ENCODE data around the gene UBR7. TPM values are rescaled to one million over a fixed set of nuclear protein-coding genes. Genes with fewer than 3 reads are reported as not detected.

Gene UBR7
- total RNA-seq (2022; extraction: Qiagen RNA extraction; ENCODE audit: low read depth), result 24.8 to 38.3 TPM (median 27.8 TPM) in 5 replicates

GRCh38 chr14:93206793-93207467, at the start of gene UBR7, which contains the start of gene GON7:
UBR7 (plus strand) TSS chr14:93207256; CDS start chr14:93207292, 36 bp downstream.
GON7 (minus strand) TSS chr14:93207065; CDS start chr14:93207037, 28 bp downstream.

GRCh38 chr14:93184391-93185348, 22.4 kb upstream of the UBR7 start, which contains the start of the genes LYSET and MOAP1:
LYSET (plus strand) TSS chr14:93185317; CDS start chr14:93185406, 89 bp downstream.
MOAP1 (minus strand) TSS chr14:93184897; CDS start chr14:93184242, 655 bp downstream.

Other genes starting within 250 kb of the UBR7 start
- gene ITPK1, start 91.3 kb upstream of the UBR7 start, total RNA-seq (2022; extraction: Qiagen RNA extraction; ENCODE audit: low read depth), result 45.4 to 52.4 TPM (median 48.3 TPM) in 5 replicates
- gene MOAP1, start 22.4 kb upstream of the UBR7 start, total RNA-seq (2022; extraction: Qiagen RNA extraction; ENCODE audit: low read depth), result 11.1 to 15.8 TPM (median 14.2 TPM) in 5 replicates
- gene LYSET, start 21.9 kb upstream of the UBR7 start, total RNA-seq (2022; extraction: Qiagen RNA extraction; ENCODE audit: low read depth), result 35.1 to 39.9 TPM (median 39.0 TPM) in 5 replicates
- gene GON7, start 191 bp upstream of the UBR7 start, total RNA-seq (2022; extraction: Qiagen RNA extraction; ENCODE audit: low read depth), result 13.5 to 18.5 TPM (median 15.5 TPM) in 5 replicates
- gene BTBD7, start 125.8 kb downstream of the UBR7 start, total RNA-seq (2022; extraction: Qiagen RNA extraction; ENCODE audit: low read depth), result 11.1 to 13.7 TPM (median 12.5 TPM) in 5 replicates
- not detected in 5 replicates for gene COX8C, start 139.9 kb downstream of the UBR7 start, total RNA-seq (2022; extraction: Qiagen RNA extraction; ENCODE audit: low read depth)
- 0.02 TPM in 3 of 5 replicates, not detected in the others for gene UNC79, start 223.7 kb downstream of the UBR7 start, total RNA-seq (2022; extraction: Qiagen RNA extraction; ENCODE audit: low read depth)

Measured in A549 treated with CpdA at 1 μM for 4 hours (cell line).